GM18858 (cell line): Measurements from ENCODE around the gene RAD54L.

Source experiments
- ATAC-seq: cut with Tn5 transposase; IDR thresholded peaks from one replicate; pipeline ENCODE4 v1.9.1; 2021; ENCODE audit not compliant: unreplicated experiment

The RAD54L gene

DNA sequence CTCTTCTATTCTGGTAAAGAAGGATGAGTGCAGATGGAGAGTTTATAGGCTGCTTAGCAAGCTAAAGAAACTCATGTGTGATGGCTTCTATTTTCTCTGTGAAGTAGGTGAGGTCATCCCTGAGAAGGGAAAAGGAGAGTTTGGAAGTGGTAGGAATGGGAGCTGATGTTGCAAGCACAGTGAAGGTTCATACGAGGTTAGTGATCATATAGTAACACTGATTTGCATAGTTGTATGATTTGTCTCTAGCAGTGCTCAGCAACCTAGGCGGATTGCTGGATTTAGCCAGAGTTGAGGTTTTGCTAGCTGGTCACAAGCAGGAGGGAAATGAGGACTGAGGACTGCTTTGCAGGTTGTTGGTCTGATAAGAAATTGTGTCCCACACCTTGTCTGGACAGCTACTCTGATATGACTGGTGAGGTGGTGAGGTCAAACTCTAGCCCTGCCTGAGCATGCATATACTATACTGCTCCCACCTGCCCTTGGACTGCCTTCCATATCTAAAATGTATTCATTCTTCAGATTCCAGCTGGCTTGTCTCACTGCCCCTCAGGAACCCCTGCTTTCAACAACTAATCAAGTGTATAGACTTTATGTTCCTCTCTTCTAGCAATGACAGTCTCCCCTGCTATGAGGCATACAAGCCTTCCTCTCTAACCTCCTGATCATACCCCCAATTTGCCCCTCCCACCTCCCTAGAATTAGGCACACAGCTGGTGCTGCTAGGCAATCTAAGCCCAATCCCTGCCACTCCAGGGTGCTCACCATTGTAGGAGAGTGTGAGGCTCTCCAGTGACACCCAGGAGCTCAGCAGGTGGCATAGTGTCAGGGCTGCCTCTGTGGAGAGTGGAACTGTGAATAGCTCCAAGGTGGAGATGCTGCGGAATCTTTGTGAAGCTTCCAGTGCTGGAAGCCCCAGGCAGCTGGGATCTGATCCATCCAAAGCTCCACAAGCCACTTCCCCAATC lies 37.3 kb downstream of the RAD54L start:
- no peak for ATAC-seq

- ATAC-seq, result no peak
Observed at GRCh38 chr1:46285730-46286477, 38.3 kb downstream of the RAD54L start.

- no peak for ATAC-seq
Observed at GRCh38 chr1:46288485-46289133, 41.0 kb downstream of the RAD54L start.

GRCh38 chr1:46289134-46289494 lies 41.6 kb downstream of the RAD54L start:
- ATAC-seq, result no peak

GRCh38 chr1:46289976-46290375 lies 42.4 kb downstream of the RAD54L start:
- ATAC-seq, result no peak

GRCh38 chr1:46295306-46295705 lies 47.7 kb downstream of the RAD54L start:
- ATAC-seq, result no peak

DNA sequence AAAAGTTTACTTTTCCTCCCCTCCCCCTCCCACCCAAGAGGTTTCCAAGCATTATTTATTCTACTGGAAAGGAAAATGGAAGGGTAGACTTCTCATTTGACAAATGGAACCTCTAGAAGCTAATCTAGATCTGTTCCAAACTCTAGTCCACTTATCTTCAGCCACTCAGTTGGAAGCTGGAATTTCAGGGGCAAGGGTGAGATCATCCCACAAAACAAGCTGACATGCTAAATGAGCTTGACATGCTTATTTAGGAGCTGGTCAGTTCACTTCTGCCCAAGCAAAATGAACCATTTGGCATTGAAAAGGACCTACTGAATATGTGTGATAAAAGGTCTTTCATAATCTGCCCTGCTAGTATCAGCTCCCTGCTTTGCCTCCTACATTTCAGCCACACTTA lies 50.8 kb downstream of the RAD54L start:
- ATAC-seq, result no peak

DNA sequence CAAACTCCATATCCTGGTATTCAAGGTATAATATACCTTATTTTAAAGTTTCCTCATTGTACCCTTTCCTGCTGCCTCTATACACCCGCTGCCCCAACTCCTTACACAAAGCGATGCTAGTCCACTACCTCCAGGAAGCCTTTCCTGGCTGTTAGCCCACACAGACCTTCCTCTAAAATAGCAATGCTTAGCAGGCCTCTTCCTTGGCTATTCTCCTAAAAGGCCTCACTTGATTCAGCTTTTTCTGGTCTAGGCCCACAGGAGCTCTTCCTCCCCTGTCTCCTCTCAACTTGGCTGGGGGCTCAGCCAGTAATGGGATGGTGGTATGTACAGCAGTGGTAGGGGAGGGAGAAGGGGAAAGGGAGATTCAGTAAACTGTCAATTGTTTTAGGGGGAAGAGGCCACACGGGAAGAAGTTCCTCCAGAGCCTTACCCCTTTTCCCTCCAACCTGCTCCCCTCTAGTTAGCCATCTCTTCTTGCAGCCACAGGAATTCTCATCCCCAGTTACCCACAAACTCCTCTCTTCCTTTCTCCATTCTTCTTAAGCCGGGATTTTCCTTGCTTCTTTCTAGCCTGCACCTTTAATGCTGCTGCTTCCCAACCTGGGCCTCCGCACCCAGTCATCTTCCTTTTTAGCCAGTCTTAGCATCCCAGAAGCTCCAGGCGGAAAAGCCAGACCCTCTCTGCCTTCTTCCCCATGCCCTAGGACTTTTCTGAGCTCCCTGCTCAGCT lies 53.3 kb downstream of the RAD54L start:
- ATAC-seq, result no peak

DNA sequence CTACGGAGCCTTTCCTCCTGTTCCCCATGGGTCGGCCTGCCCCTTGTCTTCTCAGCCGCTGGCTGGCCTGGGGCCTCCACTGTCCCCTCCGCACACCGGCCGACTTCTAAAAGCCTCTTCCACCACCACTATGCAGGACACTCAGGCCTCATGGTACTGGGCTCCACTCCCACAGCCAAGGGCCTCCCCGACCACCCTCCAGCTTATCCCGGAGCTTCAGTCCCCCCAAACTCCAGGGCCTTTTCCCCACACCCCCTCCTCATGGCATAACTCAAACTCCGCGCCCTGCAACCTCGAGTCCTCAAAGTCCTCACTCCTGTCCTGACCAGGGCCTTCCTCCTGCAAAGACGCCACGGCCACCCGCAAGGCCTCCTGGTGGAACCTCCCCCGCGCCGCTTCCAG lies 53.8 kb downstream of the RAD54L start:
- ATAC-seq, result no peak

DNA sequence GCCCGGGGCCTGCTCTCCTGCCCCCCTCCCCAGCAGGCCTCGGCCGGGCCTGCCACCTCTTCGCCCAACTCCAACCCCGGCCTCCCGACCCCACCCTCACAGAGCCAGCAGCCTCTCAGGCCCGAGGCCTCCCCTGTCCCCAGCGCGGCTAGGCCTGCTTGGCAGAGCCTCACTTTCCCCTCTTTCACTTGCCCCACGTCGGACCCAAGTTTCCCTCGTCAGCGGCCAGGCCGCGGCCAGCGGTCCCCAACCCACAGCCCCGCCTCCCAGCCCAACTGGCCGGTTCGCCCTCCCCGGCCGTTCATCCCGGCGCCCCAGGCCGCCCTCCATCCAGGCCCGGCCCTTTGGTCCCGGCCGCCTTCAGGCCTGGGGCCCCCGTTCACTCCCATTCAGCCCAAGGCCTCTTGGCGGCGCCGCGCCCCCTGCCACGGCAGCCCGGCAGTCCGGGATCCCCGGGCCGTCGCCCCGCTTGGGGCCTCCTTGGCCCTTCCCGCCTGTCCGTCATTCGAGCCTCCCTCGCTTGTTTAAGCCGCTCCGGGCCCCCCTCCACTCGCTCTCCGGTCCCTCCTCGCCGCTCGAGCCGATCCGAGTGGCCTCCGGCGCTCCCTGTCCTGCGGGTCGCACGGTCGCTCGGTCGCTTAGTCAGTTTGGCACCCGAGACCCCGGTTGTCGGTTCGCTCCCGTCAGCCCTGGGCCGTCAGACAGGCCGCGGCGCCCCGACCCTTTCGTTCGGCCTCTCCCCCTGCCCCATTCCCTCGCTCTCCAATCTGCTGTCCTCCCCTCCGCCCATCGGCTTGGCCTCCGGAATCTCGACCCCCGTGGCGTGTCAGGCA lies 54.5 kb downstream of the RAD54L start:
- no peak for ATAC-seq

DNA sequence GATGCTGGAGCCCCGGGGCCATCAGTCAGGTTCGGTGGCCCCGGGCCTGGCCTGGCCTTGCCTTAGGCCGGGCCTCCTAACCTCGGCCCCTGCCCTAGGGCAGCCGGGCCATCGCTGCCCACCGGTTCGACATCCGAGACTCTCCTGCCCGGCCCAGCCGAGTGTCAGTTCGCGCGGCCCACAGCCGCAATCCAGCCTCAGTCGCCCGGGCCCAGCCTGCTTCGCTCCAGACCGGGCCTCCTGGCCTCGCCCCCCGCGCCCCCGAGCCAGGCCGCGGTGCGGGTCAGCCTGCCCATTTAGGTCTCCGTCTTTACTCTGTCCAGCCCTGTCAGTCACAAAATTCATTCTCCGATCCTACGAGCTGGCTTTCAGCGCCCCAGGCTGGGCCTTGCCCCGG lies 55.1 kb downstream of the RAD54L start:
- no peak for ATAC-seq

GRCh38 chr1:46303038-46303871 lies 55.7 kb downstream of the RAD54L start, which contains the start of the genes LRRC41 and UQCRH:
Gene LRRC41, minus strand, starts transcription at chr1:46303616. Its CDS starts 294 bp downstream, at chr1:46303322.
Gene UQCRH, plus strand, starts transcription at chr1:46303698. Its CDS starts 69 bp downstream, at chr1:46303767.
- peak; percentile 65 for ATAC-seq

GRCh38 chr1:46303872-46304326 lies 56.3 kb downstream of the RAD54L start:
- ATAC-seq, result no peak

- ATAC-seq, result no peak
Observed at GRCh38 chr1:46306159-46306530, 58.6 kb downstream of the RAD54L start.

DNA sequence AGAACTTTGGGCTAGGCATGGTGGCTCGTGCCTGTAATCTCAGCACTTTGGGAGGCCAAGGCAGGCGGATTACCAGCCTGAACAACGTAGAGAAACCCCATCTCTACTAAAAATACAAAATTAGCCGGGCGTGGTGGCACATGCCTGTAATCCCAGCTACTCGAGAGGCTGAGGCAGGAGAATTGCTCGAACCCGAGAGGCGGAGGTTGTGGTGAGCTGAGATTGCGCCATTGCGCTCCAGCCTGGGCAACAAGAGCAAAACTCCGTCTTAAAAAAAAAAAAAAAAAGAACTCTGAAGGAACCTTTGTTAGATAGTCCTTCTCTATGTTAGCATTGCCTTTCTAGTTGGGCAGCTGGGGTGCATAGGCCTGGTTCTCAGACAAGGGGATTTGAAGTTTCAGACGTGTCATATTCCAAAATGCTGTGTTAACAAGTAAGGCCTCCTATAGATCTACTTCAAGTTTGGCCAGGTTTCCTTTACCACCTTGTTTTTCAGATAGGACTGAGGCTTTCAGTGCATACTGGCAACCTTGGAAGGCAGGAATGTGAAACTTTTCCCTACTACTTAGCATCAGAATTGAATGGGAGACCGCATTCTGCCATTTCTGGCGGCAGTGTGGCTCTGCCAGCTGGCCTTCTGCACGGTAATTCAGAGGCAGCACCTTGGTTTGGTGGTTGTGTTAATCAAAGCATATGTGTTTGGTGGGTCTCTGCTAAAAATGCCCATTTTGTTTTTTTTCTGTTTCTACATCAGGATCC lies 62.0 kb downstream of the RAD54L start:
- ATAC-seq, result no peak

DNA sequence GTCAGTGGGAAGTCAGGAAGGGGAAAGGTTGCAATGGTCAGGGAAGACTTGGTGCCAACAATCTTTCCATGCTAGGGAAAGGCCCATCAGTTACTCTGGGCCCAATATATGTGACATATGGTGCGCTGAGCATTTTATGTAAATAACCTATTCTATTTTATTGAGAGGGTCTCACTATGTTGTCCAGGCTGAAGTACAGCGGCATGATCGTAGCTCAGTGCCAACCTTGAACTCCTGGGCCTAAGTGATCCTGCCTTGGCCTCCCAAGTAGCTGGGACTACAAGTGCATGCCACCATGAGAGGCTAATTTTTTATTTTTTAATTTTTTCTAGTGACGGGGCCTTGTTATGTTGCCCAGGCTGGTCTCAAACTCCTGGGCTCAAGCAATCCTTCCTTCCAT lies 62.8 kb downstream of the RAD54L start:
- ATAC-seq, result no peak

GRCh38 chr1:46315669-46316403 lies 68.3 kb downstream of the RAD54L start:
- no peak for ATAC-seq

- ATAC-seq, result no peak
Observed at GRCh38 chr1:46317323-46317722, 69.8 kb downstream of the RAD54L start.
